Activated T-cell treated with anti-CD3 and anti-CD28 coated beads for 1 hour (primary cell): ENCODE results near the gene LIF.
"Not testable (repeated sequence)": the region's sequence is repeated elsewhere in the genome, so short reads cannot be mapped to it uniquely, and the experiment has no call there.

ENCODE experiments used
- DNase-seq: peaks from one replicate; pipeline ENCODE4 v3.0.0-alpha.2; 2020; ENCODE audit warnings: low read depth

LIF gene

DNA sequence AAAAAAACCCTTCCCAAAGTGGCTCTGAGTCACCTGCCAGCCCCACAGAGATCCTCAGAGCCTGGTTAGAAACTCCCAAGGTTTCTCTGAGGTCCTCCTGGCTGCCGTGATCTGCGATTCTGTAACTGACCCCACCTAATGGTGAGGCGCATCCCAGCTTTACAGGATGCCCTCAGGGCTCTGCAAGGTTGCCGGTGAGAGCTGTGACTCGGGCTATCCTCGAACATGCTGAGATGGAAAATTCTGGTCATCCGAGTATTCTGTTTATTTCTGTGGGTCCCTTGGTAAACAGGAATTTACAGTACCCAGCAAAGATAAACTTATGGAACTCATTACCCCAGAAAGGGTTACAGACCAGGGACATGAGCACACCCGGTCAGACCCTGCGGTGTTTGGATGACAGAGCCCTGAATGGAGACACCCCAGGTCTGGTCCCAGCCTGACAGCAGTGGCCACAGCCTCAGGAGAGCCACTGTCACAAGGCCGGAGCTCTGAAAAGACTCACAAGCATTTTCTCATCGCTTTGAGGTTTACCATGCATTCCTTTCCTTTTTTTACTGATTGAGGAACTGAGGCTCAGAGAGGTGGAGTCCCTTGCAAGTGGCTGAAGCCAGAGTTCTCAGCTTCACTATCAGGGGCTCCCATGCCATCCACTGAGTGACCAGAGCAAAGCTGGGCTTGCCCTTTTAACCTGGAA is 22.2 kb downstream of the LIF start:
- no peak for DNase-seq

DNA sequence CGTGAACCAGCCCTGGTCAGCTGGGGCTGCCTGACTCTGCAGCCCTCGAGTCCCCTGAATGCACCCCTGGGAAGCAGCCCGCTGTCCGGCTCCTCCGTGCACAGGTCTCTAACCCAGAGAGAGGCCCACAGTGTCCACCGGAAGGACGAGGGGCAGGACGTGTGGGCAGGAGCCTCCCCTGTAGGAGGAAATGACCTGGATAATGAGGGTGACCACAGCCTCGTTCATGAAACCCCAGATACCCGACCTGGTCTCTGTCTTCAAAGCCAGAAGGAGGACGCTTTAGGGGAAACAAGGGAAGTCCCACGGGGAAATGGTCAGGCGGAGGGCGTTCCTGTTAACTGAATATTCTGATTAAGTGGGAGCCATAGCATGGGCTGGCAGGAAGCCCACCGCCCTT is 23.3 kb downstream of the LIF start:
- DNase-seq: no peak

DNA sequence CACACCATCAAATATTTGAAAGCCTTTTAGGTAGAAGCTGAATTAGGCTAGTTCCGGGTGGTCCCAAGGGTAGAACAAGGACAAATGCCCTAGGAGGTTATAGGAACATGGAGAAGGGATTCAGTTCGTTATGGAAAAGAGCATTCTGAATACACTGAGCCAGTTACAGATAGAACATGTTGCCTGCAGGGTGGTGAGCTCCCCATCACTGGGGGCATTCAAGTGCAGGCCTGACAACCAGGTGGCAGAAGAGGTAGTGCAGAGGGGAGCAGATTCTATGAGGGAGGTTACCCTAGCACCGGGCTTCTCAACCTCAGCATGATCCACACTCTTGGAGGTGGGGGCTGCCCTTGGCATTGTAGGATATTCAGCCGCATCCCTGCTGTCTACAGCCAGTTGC is 24.2 kb downstream of the LIF start:
- no peak for DNase-seq

DNA sequence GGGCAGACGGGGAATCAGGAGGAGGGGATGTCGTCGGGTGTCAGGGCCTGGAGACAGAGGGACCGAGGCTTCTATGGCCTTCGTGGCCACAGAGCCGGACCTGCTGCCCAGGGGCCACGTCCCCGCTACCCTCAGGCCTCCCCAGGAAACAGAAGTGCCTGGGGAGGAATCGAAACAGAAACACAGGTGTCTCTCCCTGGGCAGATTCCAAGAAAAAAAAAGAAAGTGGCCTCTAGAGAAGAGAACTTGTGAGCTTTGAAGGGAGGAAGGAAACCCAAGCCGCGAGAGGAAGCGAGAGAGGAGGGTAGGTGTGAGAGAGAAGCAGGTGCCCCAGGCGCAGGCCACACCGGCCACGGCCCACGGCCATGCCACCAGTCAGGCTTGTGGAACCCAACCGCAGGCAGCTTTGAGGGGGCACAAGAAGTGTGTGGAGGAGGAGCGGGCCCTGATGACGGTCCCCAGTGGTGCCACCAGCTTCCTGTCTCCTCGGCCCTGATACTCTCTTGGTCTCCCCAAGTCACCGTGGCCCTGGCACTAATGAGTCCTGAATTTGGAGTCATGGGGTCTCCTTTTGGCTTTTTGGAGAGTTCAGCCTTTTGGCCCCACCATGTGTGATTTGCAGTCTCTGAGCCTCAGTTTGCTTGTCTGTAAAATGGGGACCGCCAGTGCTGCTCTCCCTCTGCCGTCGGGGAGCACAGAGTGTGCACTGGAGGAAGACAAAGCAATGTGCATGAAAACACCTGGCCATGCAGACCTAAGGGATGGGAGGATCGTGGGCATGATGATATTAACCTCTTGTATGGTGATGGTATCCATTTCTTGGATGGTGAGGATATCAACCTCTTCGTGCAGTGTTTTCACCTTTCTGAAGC is 25.2 kb downstream of the LIF start:
- DNase-seq: peak; percentile 20

DNA sequence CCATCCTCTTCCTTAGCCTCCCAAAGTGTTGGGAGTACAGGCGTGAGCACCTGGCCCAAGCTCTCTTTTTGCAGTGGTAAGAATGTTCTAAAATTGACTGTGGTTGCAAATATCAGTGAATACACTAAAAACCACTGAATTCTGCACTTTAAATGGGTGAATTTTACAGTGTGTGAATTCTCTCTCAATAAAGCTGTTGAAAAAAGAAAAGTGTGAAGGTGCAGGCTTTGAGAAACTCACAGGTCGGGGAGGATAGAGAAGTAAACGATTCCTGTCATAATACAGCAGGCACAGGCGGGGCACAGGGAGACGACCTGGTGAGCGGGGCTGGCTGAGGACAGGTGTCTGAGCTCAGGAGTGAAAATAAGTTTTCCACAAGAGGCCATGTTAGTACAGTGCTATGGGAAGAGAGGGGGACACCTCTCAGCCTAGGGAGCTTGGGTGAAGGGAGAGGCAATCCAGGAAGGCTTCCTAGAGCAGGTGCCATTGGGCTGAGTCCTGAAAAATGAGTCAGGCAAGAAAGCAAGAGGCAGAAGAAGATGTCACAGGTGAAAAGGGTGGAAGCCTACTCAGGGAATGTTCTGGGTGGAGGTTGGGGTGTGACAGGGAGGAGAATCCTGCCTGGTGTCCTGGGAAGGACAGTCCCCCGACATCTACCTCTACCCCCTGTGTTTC is 26.1 kb downstream of the LIF start:
- no peak for DNase-seq

DNA sequence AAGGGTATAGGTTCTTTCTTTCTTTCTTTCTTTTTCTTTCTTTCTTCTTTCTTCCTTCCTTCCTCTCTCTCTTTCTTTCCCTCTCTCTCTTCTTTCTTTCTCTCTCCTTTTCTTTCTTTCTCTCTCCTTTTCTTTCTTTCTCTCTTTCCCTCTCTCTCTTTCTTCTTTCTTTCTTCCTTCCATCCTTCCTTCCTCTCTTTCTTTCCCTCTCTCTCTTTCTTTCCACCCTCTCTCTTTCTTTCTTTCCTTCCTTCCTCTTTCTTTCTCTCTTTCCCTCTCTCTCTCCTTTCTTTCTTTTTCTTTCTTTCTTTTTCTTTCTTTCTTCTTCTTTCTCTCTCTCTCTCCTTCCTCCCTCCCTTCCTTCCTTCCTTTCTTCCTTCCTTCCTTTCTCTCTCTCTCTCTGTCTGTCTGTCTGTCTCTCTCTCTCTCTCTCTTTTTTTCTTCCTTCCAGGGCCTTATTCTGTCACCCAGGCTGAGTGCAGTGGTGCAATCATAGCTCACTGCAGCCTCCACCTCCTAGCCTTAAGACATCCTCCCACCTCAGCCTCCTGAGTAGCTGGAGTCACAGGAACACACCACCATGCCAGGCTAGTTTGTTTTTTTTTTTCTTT is 26.8 kb downstream of the LIF start:
- no peak for DNase-seq

DNA sequence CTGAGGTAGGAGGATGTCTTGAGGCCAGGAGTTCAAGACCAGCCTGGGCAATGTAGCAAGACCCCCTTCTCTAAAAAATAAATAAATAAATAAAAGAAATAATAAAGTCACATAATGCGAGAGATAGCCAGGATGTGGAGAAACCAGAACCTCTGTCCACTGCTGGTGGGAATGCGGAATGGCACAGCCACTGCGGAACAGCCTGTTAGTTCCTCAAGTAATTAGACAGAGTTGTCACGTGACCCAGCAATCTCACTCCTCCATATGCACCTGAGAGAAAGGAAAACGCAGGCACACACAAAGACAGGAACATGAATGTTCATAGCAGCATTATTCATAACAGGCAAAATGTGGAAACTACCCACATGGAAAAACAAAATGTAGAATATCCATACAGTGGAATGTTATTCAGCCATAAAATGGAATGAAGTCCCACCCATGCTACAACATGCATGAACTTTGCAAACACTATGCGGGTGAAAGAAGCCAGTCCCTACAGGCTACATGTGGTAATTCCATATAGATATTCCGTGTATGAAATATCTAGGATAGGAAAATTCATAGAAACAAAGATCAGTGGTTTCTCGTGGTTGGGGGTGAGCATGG is 27.4 kb downstream of the LIF start:
- no peak for DNase-seq

DNA sequence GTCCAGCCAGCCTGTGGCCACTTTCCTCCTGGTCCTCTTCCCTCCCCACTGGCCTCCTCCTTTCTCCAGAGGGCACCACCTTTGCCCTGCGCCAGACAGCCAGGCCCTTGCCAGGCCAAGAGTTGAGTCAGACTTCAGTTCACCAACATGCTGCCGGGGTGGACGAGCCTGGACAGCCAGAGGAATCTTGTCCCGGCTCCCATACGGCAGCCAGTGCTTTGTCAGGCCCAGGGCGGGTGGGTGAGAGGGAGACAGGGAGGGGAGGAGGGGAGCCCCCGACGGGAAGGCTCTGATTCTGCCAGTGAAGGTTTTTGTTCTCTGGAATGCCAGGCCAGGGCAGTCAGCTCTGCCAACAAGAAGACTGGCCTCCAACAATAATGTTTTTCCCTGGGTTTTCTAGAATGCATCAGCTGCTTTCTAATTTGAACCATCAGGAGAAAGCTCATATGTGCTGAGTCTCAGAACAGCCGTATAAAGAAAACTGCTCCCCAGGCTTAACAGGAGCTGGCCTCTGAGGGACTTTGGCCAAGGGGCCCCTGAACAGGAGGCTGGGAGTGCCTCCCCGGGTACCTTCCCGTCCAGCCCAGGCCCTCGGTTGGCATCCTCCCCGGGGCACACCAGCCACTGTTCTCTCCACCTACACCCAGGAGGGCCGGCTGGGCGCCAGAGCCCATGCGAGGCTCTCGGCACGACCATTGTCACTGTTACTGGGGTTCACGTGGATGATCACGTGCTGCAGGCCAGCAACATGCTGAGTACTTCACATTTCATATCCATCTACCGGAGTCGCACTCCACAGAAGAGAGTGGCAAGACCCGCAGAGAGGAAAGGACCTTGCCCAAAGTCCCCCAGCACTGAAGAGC is 28.6 kb downstream of the LIF start:
- no peak for DNase-seq

DNA sequence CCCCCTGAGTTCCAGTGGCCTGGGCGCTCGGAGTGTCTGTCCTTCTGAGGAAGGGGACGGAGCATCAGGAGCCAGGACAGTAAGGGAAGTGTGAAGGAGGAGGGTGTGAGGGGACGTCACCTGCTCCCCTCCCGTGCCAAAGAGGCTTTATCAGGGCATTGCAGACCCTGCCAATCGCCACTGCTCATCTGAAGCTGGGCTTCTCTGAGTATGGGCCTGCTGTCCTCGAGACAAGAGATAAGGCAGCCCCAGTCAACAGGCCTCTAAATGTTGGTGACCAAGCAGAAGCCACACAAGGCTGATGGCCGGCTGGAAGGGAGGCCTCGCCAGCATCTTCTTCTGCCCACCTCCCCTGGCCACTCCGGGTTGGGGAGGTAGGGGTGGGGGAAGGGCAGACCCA is 29.8 kb downstream of the LIF start:
- DNase-seq: no peak

DNA sequence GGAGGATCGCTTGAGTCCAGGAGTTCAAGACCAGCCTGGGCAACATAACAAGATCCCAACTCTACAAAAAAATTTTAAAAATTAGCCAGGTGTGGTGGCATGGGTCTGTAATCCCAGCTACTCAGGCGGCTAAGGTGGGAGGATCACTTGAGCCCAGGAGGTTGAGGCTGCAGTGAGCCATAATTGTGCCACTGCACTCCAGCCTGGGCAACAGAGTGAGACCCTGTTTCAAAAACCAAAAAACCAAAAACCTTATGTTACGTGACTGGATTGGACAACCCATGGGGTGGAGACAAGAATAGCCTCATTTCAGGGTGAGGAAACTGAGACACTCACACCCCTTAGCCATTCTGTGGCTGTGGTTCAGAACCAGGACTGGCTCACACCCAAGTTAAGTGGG is 30.3 kb downstream of the LIF start:
- DNase-seq: not testable (repeated sequence)

DNA sequence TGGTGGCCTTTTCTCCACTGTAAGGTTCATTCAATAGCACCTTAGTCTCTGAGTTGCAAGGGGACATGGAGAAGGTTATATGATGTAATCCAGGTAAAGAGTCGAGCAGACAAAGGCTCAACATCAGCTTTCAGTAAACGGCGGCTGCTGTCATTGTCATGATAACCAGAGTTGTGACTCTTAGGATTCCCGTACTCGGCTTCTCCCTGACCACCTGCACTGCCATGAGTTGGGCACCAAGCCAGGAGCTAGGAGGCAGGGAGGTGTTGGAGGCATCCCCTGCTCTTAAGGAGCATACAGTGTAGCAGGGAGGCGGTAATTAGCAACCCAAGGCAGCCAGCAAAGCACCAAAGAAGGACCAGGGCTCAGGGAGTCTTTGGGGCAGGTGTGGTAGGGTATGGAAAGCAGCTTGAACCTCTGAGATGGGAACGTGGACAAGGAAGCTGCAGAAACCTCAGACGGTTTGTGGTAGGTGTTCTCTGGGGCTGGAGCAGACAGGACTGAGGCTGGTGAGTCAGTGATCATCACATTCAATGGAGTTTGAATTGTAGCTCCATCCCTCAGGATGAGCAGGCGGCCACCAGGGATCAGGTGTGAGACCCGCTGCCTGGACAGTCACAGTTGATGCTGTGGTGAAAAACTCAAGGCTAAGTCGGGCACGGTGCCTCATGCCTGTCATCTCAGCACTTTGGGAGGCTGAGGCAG is 31.7 kb downstream of the LIF start:
- no peak for DNase-seq

DNA sequence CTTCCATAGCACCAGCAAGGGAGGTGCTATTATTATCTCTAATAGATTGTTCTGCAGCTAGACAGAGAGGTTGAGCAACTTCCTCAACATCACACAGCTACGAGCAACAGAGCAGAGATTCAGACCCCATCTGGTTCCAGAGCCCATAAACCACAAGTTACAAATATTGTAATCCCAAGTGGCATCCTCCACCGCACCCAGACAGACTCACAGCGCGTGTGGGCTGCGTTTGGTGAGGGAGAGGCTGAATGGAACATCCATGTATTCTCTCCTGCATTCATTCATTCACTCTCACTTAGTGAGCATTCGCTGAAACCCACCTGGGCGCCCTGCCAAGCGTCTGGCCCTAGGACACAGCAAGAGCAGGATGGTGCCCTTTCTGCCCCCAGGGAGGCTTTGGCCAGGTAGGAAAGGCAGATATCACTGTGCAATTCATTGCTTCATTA is 33.5 kb downstream of the LIF start:
- DNase-seq: no peak

DNA sequence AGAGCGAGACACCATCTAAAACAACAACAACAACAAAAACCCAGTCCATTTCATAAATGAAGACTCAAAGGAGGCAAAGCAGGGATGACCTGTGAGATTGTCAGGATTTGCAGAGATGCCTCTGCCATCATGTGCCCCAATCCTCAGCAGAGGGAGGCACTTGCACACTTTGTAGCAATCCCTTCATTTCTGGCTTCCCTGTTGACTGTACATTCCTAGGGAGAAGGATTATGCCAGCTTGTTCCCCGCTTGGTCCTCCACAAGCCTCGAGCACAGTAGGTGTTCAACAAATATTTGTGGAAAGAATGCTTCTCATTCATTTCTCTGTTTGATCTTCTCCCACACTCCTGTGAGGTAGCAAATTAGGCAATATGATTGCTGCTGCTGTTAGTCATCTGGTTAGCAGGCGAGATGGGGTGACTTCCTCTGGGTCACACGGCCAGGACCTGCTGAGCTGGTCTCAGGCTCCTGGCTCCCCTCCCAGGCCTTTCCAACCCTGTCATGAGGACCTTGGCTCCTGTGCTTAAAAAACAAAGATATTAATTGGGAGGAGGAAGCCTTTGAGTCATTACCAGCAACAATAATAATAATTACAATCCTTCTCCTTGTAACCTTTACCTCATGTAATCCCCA is 34.1 kb downstream of the LIF start:
- no peak for DNase-seq

DNA sequence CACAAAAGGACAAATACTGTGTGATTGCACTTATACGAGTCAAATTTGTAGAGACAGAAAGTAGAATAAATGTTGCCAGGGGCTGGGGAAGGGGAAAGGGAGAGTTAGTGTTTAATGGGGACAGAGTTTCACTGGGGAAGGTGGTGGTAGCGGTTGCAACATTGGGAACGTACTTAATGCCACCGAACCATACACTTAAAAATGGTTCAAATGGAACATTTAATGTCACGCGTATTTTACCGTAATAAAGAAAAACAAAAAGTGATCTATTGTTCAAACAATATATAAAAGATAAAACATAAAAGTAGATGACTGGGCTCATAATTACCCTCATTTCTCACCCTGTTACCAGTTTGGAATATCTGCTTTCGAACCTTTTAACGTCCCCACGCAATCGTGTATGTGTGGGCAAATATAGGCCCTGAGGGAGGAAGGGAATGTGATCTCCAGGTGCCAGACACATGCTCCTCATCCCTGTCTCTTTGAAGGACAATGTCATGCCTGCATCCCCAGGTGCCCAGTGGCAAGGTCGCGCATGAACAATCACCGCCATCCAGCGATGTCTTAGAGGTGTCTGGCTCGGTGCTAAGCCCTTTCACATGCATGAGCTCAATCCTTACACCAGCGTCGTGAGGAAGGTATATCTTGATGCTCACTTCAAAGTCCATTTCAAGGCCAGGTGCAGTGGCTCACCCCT is 35.3 kb downstream of the LIF start:
- no peak for DNase-seq

DNA sequence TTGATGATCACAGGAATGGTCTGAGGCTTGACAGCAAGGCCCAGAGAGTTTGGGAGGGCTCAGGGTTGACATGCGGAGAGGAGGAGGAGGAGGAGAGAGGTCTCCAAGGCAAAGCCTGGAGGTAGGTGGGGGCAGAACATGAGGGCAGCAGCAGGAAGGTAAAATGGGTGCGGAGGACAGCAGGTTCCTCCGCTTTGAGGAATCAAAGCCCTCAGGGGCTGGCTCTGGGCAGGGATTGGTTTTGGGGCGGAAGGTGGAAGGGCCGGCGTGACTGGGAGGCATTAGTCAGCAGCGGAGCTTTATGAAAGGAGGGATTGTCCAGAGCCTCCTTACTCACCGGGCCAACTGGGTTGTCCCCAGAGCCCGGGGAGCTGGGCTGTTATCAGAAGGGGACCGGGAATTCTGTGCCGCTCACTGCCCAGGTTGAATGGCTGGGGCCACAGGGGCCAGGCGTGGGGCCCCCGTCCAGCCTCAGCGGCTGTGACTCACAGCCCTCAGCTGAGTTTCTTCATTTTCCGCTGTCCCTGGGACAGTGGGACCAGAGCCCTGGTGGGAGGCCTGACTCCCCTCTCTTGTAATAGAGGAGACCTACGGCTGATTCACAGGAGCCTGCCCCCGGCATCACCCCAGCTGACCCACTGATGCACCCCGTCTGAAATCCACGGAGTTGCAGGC is 36.2 kb downstream of the LIF start:
- no peak for DNase-seq

DNA sequence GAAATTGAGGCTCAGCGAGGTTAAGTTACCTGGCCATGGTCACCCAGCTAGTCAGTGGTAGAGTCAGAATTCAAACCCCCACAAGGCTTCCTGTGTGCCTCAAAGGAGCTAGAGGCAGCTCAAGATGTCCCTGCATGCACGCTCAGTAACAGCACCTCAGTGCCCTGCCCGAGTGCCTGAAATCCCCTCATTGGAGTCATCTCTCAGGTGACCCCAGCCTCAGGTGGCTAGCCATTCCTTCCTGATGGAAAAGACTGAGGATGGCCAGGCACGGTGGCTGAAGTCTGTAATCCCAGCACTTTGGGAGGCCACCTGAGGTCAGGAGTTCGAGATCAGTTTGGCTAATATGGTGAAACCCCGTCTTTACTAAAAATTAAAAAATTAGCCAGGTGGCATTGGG is 36.9 kb downstream of the LIF start:
- DNase-seq: no peak

DNA sequence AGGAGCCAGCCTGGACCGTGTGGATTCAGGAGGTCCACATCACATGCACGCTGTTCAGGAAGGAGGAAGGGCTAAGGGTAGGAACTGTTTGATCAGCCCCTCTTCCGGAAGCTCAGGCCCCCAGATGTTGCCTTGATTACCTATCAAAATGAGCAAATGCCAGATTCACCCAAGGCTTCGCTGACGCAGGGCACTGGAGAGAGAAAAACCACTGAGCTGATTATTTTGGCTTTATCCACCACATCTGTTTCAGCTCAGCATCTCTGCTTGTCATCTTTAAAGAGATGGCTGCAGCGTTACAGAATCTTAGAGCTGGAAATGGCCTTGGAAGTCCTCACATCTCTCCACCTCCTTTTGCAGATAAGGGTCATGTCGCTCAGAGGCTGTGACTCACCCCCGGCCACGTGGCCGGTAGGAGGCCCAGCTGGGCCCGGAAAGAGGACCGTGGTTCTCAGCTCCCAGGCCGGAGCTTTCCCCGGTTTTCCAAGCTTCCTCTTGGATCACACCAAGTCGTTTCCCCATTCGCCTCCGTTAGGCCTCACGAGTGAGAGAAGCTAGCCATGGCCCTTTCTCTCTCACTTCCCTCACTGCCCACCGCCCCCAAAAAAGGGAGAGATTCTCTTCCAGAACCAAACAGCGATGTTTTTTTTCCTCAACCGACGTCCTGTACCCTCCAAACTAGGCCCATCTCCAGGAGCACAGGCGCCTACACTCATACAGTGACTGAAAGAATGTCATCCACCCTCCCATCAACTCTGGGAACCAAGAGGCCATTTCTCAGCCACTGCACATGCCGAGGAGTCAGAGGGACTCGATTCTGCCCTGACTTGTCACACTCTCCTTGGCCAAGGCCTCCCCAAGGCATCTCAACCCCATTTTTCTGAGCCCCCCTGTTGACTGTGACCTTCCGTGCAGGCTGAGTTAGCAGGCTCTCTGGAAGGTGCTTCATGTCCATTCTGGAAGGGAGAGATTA is 37.6 kb downstream of the LIF start:
- DNase-seq: no peak

DNA sequence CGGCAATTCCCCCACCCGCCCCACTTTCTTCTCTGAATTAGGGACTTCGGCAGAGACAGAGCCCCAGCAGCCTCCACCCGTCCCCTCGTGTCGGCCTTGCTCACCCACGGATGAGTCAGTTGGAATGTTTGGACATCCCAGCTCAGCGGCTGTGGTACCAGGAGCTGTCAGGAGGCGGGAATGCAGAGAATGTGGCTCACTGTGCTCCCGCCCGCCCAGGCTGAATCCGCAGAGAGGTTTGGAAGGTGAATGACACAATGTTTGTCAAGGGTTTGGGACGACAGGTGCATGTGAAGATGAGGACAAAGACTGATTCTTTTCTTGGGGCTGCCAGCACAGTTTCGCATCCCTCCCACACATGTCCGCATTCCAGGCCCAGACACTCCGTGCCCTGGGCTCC is 39.6 kb downstream of the LIF start:
- no peak for DNase-seq
